B cell (primary cell): ENCODE data around the gene KIAA0753. TPM values are rescaled to one million over a fixed set of nuclear protein-coding genes. Genes with fewer than 3 reads are reported as not detected.

Source experiments
- ATAC-seq: fragments of 200-7000 bp; cut with Tn5 transposase; one replicate; pipeline ENCODE4 v1.10.0; 2021; ENCODE audit warnings: low read depth, mild to moderate bottlenecking, moderate number of reproducible peaks, moderate library complexity
- CTCF ChIA-PET: fragments of 350-600 bp; sonication (Branson Sonifier 250); formaldehyde crosslinking; loops from one replicate; lab custom pipeline; 2021; ENCODE audit warnings: antibody characterized with exemption, inconsistent platforms; lab: Charles Lee
- POLR2A ChIA-PET: fragments of 350-600 bp; sonication (Branson Sonifier 250); formaldehyde crosslinking; loops from one replicate; lab custom pipeline; 2021; ENCODE audit warnings: antibody characterized with exemption; lab: Charles Lee
- DNase-seq: peaks from one replicate; pipeline ENCODE4 v3.0.0; 2013
- H2AFZ ChIP-seq: 2 replicates; pipeline ENCODE4 v1.6.1; 2012; ENCODE audit warnings: mild to moderate bottlenecking, low read depth, low read length; ENCODE audit not compliant: insufficient read depth, poor library complexity, severe bottlenecking
- H3K27ac ChIP-seq, 2 donors: 1 replicate in 1 of 2; 2 replicates in 1 of 2; pipeline ENCODE4 v1.5.1; 2012 to 2013; ENCODE audit warnings: low read length in 2 of 2, mild to moderate bottlenecking in 2 of 2, moderate library complexity in 1 of 2
- H3K27me3 ChIP-seq, 4 experiments: fragments of 200-600 bp in 1 of 4; sonication (generic) in 1 of 4; replicated peaks in 1 of 4; 1 replicate in 2 of 4; 2 replicates in 2 of 4; pipeline versions ENCODE4 v1.6.1 to v1.7.0; 2013 to 2016; ENCODE audit warnings: low read length in 3 of 4, mild to moderate bottlenecking in 2 of 4, mixed read lengths in 1 of 4, moderate library complexity in 1 of 4; ENCODE audit not compliant: insufficient read depth in 4 of 4, control insufficient read depth in 3 of 4; ENCODE audit errors: control extremely low read depth in 1 of 4
- H3K36me3 ChIP-seq, 2 experiments: replicated peaks in 1 of 2; 1 replicate in 1 of 2; 2 replicates in 1 of 2; pipeline versions ENCODE4 v1.6.1 to v1.7.1; 2013; ENCODE audit warnings: low read length in 1 of 2; ENCODE audit not compliant: insufficient read depth in 2 of 2, control insufficient read depth in 1 of 2; ENCODE audit errors: control extremely low read depth in 1 of 2, extremely low read depth in 1 of 2
- H3K4me1 ChIP-seq, 2 donors: fragments of 200-600 bp in 1 of 2; sonication (generic) in 1 of 2; 1 replicate in 1 of 2; 2 replicates in 1 of 2; pipeline versions ENCODE4 v1.5.1 to v1.6.1; 2013 to 2017; ENCODE audit warnings: low read length in 2 of 2; ENCODE audit not compliant: control insufficient read depth in 2 of 2, insufficient read depth in 2 of 2
- H3K4me2 ChIP-seq: replicated peaks from 2 replicates; pipeline ENCODE3; 2012; ENCODE audit warnings: mild to moderate bottlenecking, low read depth, low read length; ENCODE audit not compliant: poor library complexity, severe bottlenecking
- H3K4me3 ChIP-seq, 5 experiments: fragments of 200-600 bp in 1 of 5; sonication (generic) in 1 of 5; 1 replicate in 3 of 5; 2 replicates in 2 of 5; pipeline versions ENCODE4 v1.5.1 to v1.7.0; 2011 to 2016; ENCODE audit warnings: low read length in 4 of 5, mild to moderate bottlenecking in 4 of 5, low read depth in 2 of 5, control low read depth in 1 of 5, moderate library complexity in 1 of 5; ENCODE audit not compliant: insufficient read depth in 1 of 5; ENCODE audit errors: control extremely low read depth in 1 of 5, extremely low read depth in 1 of 5
- H3K79me2 ChIP-seq: fragments of 200-600 bp; sonication (generic); one replicate; pipeline ENCODE4 v1.6.0; 2016; ENCODE audit warnings: low read length; ENCODE audit not compliant: control insufficient read depth, insufficient read depth
- H3K9ac ChIP-seq: fragments of 200-600 bp; sonication (generic); 2 replicates; pipeline ENCODE4 v1.6.1; 2017; ENCODE audit warnings: mild to moderate bottlenecking, low read length, moderate library complexity
- H3K9me3 ChIP-seq, 3 donors: one replicate each; pipeline versions ENCODE4 v1.6.1 to v1.7.1; 2013; ENCODE audit warnings: low read length in 2 of 3; ENCODE audit not compliant: control insufficient read depth in 2 of 3, insufficient read depth in 1 of 3; ENCODE audit errors: control extremely low read depth in 1 of 3
- H4K20me1 ChIP-seq: 2 replicates; pipeline ENCODE4 v1.6.0; 2012; ENCODE audit warnings: mild to moderate bottlenecking, low read length; ENCODE audit not compliant: insufficient read depth, control insufficient read depth, poor library complexity, severe bottlenecking
- H3K27ac Mint-ChIP-seq: one replicate; pipeline ENCODE4 v1.8.0; 2021; ENCODE audit warnings: mixed read lengths
- H3K27me3 Mint-ChIP-seq: one replicate; pipeline ENCODE4 v1.8.0; 2021; ENCODE audit warnings: mixed read lengths
- H3K4me1 Mint-ChIP-seq: one replicate; pipeline ENCODE4 v1.8.0; 2021; ENCODE audit warnings: mixed read lengths
- H3K4me3 Mint-ChIP-seq: one replicate; pipeline ENCODE4 v1.8.0; 2021; ENCODE audit warnings: mixed read lengths
- H3K9me3 Mint-ChIP-seq: one replicate; pipeline ENCODE4 v1.8.0; 2022; ENCODE audit warnings: mixed read lengths; ENCODE audit not compliant: insufficient read depth
- EZH2 ChIP-seq: IDR thresholded peaks from 2 replicates; pipeline ENCODE4 v1.6.1; 2012; ENCODE audit warnings: borderline replicate concordance, low read depth, mild to moderate bottlenecking, moderate library complexity, low read length; ENCODE audit not compliant: insufficient read depth, poor library complexity, severe bottlenecking
- WGBS: methylation state at CpG from one replicate; pipeline ENCODE4 v1.1.5; 2013; ENCODE audit warnings: missing lambda C conversion rate; ENCODE audit not compliant: insufficient coverage; 5-methylcytosine and 5-hydroxymethylcytosine counted together
- intact Hi-C: fragments of 100-400 bp; cut with micrococcal nuclease; formaldehyde crosslinking; loops from one replicate; pipeline ENCODE4 v1.10.0; 2022
- polyA plus RNA-seq: library from polyadenylated mRNA; depleted of rRNA; stranded (reverse); fragments of >200 nt; gene quantifications from 2 replicates; pipeline ENCODE4 v1.2.3, GENCODE V29; 2012
- total RNA-seq, 2 donors: library from RNA; stranded (reverse); fragments of 120-200 nt in 1 of 2; gene quantifications; 1 replicate in 1 of 2; 2 replicates in 1 of 2; pipeline versions ENCODE4 v1.2.3 to v1.2.4, GENCODE V29; 2013 to 2022
- TF ChIP-seq, protein P1 (sequence below): fragments of 200-600 bp; IDR thresholded peaks from one replicate; pipeline ENCODE4 v1.8.0; 2022; ENCODE audit warnings: antibody characterized with exemption, mild to moderate bottlenecking

The KIAA0753 gene
- total and polyA plus RNA-seq, 2 donors (not counting 1 experiment from before 2014, with no cell fraction given): 6.3 to 29.1 TPM

DNA sequence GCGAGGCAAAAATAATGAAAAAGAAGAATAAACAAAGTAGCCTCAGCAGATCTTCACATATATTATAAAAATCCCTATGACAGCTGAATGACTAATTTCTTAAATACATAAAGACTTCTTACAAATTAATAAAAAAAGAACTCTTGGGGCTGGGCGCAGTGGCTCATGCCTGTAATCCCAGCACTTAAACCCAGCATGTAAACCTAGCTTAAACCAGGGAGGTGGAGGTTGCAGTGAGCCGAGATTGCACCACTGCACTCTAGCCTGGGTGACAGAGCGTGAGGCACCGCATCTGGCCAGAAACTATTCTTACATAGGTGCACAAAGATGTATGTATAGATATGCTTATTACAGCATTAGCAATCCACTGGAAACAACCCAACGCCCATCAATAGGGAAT, 38.7 kb upstream of the KIAA0753 start:
- no peak for TF ChIP-seq EZH2
- TF ChIP-seq, protein P1, sequence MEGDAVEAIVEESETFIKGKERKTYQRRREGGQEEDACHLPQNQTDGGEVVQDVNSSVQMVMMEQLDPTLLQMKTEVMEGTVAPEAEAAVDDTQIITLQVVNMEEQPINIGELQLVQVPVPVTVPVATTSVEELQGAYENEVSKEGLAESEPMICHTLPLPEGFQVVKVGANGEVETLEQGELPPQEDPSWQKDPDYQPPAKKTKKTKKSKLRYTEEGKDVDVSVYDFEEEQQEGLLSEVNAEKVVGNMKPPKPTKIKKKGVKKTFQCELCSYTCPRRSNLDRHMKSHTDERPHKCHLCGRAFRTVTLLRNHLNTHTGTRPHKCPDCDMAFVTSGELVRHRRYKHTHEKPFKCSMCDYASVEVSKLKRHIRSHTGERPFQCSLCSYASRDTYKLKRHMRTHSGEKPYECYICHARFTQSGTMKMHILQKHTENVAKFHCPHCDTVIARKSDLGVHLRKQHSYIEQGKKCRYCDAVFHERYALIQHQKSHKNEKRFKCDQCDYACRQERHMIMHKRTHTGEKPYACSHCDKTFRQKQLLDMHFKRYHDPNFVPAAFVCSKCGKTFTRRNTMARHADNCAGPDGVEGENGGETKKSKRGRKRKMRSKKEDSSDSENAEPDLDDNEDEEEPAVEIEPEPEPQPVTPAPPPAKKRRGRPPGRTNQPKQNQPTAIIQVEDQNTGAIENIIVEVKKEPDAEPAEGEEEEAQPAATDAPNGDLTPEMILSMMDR: no peak
- ATAC-seq (no peak), DNase-seq (no peak)
- Mint-ChIP-seq H3K4me1 (no peaks in the 10 kb centered on the region), H3K27ac (no peak overlapping the region), H3K4me3 (no peak overlapping the region), H3K27me3 (peaks cover 21% of the 10 kb centered on the region), H3K9me3 (no peaks in the 10 kb centered on the region)
- Histone ChIP-seq H3K4me1 (peaks cover 0 to 3% of the 10 kb centered on the region in 2 donors), H3K4me2 (no peak overlapping the region), H3K36me3 (no peaks in the 10 kb centered on the region), H3K4me3 (no peak overlapping the region), H3K9me3 (no peaks in the 10 kb centered on the region), H3K79me2 (no peaks in the 10 kb centered on the region), H3K27ac (no peak overlapping the region), H4K20me1 (no peaks in the 10 kb centered on the region), H3K9ac (no peak overlapping the region), H2AFZ (no peak overlapping the region), H3K27me3 (peaks cover 0 to 22% (median 11%) of the 10 kb centered on the region in 4 experiments)
- no CpG with 5 or more reads among the region's 6 CpGs for WGBS
- CTCF ChIA-PET: interaction anchor here (0.7 kb wide), 1 partner anchor 320 kb away, joined by 7 read pairs; no protein-coding TSS in a partner anchor
- POLR2A ChIA-PET: no interaction called here
- intact Hi-C loops: no loop called here

DNA sequence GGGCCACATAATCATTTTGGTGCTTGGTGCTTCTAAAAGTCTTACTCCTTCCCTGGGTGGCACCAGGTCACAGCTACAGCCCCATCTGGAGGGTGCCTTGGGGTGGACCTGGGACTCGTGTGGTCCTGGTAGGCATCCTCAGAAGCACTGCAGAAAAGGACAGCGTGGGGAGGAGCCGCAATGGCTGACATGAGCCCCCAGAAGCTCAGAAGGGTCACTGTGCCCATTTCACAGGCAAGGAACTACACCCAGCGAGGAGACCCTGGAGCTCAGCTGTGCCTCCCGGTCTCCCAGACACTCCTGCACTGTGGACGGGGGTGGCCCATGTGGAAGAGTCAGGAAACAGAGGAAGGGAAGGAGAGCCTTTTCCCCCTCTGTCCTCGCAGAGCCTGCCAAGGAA, 37.4 kb upstream of the KIAA0753 start:
- Mint-ChIP-seq H3K4me1 (no peaks in the 10 kb centered on the region), H3K27me3 (peaks cover 20% of the 10 kb centered on the region), H3K27ac (no peak overlapping the region), H3K9me3 (no peaks in the 10 kb centered on the region), H3K4me3 (no peak overlapping the region)
- no peaks in the 10 kb centered on the region for H3K36me3 ChIP-seq
- DNase-seq: no peak
- no peak overlapping the region for H3K4me3 ChIP-seq
- POLR2A ChIA-PET: no interaction called here
- no peak overlapping the region for H2AFZ ChIP-seq
- peaks cover 0 to 3% of the 10 kb centered on the region in 2 donors for H3K4me1 ChIP-seq
- H4K20me1 ChIP-seq: no peaks in the 10 kb centered on the region
- no peak overlapping the region for H3K27ac ChIP-seq
- WGBS: 77% methylated on average over 4 of the region's 7 CpGs
- intact Hi-C loops: no loop called here
- no peaks in the 10 kb centered on the region for H3K79me2 ChIP-seq
- peaks cover 0 to 22% (median 11%) of the 10 kb centered on the region in 4 experiments for H3K27me3 ChIP-seq
- H3K4me2 ChIP-seq: no peak overlapping the region
- no peaks in the 10 kb centered on the region for H3K9me3 ChIP-seq
- CTCF ChIA-PET: interaction anchor here (1.9 kb wide), 1 partner anchor 11 kb away, joined by 7 read pairs; no protein-coding TSS in a partner anchor
- no peak overlapping the region for H3K9ac ChIP-seq
- no peak for ATAC-seq
- no peak for TF ChIP-seq EZH2
- TF ChIP-seq, protein P1: no peak
